ENCODE results near the gene C1orf167.

Gene C1orf167

GRCh38 chr1:11838349-11839272, 76.6 kb downstream of the C1orf167 start:
- DNase-seq = peak; percentile 74
